Endothelial cell of umbilical vein (primary cell): Measurements from ENCODE around the gene PIGV. TPM values are rescaled to one million over a fixed set of nuclear protein-coding genes. Genes with fewer than 3 reads are reported as not detected.

ENCODE experiments used
- BruUV-seq: library from RNA; stranded (reverse); fragments of 400-500 nt; replicated peaks from 2 replicates; lab custom pipeline; 2021; lab: Mats Ljungman, UMichigan
- CTCF ChIA-PET: fragments of 300-600, 350-600 bp; sonication (Branson Sonifier 250); formaldehyde crosslinking; loops from one replicate; lab custom pipeline; 2021; ENCODE audit warnings: antibody characterized with exemption, inconsistent platforms; lab: Charles Lee
- POLR2A ChIA-PET: fragments of 300-600, 350-600 bp; sonication (Branson Sonifier 250); formaldehyde crosslinking; loops from one replicate; lab custom pipeline; 2021; ENCODE audit warnings: antibody characterized with exemption, inconsistent platforms; lab: Charles Lee
- DNase-seq: peaks from one replicate; pipeline ENCODE4 v3.0.0-alpha.2; 2011; ENCODE audit warnings: low read depth, low spot score
- FAIRE-seq: peaks from 2 replicates; lab custom pipeline; 2011; peaks lifted over from hg19 to GRCh38; lab: Jason Lieb, UNC
- H2AFZ ChIP-seq: 2 replicates; pipeline ENCODE4 v1.6.0; 2012; ENCODE audit warnings: low read depth, low read length, control low read depth, inconsistent platforms
- H3K27ac ChIP-seq: 2 replicates; pipeline ENCODE4 v1.5.1; 2011; ENCODE audit warnings: low read depth, mild to moderate bottlenecking, control low read depth, low read length, moderate library complexity; ENCODE audit not compliant: insufficient read depth
- H3K27me3 ChIP-seq, 2 experiments: 2 replicates each; pipeline versions ENCODE4 v1.6.0 to v1.6.1; 2011; ENCODE audit warnings: low read length in 2 of 2, mixed read lengths in 1 of 2; ENCODE audit not compliant: control insufficient read depth in 2 of 2, insufficient read depth in 2 of 2
- H3K36me3 ChIP-seq, 2 experiments: 2 replicates in 1 of 2; 3 replicates in 1 of 2; pipeline ENCODE4 v1.5.1; 2011; ENCODE audit warnings: low read length in 2 of 2, mild to moderate bottlenecking in 1 of 2, moderate library complexity in 1 of 2; ENCODE audit not compliant: control insufficient read depth in 2 of 2, insufficient read depth in 2 of 2; ENCODE audit errors: extremely low read depth in 1 of 2
- H3K4me1 ChIP-seq: 3 replicates; pipeline ENCODE4 v1.5.1; 2011; ENCODE audit warnings: mild to moderate bottlenecking, low read length; ENCODE audit not compliant: control insufficient read depth, insufficient read depth; ENCODE audit errors: extremely low read depth
- H3K4me2 ChIP-seq: 2 replicates; pipeline ENCODE4 v1.6.1; 2011; ENCODE audit warnings: low read length, control low read depth, mixed read lengths; ENCODE audit not compliant: insufficient read depth
- H3K4me3 ChIP-seq, 3 experiments: fragments of 200-600 bp in 1 of 3; sonication (generic), shearing (Covaris generic) in 1 of 3; replicated peaks in 1 of 3; 2 replicates each; pipeline ENCODE4 v1.5.1; 2011 to 2016; ENCODE audit warnings: control low read depth in 3 of 3, low read length in 3 of 3, mild to moderate bottlenecking in 2 of 3, inconsistent platforms in 1 of 3, low read depth in 1 of 3, moderate library complexity in 1 of 3; ENCODE audit not compliant: insufficient read depth in 1 of 3
- H3K79me2 ChIP-seq: 2 replicates; pipeline ENCODE4 v1.6.0; 2012; ENCODE audit warnings: low read length, inconsistent platforms; ENCODE audit not compliant: control insufficient read depth, insufficient read depth
- H3K9ac ChIP-seq: replicated peaks from 2 replicates; pipeline ENCODE3; 2011; ENCODE audit warnings: low read length, control low read depth; ENCODE audit not compliant: insufficient read depth; ENCODE audit errors: extremely low read depth
- H3K9me1 ChIP-seq: replicated peaks from 3 replicates; pipeline ENCODE4 v1.6.0; 2011; ENCODE audit warnings: mild to moderate bottlenecking, low read length; ENCODE audit not compliant: control insufficient read depth, insufficient read depth; ENCODE audit errors: extremely low read depth
- H3K9me3 ChIP-seq: replicated peaks from 2 replicates; pipeline ENCODE4 v1.5.1; 2012; ENCODE audit warnings: low read length, inconsistent platforms; ENCODE audit not compliant: control insufficient read depth, insufficient read depth
- H4K20me1 ChIP-seq: replicated peaks from 2 replicates; pipeline ENCODE3; 2011; ENCODE audit warnings: mild to moderate bottlenecking, low read length; ENCODE audit not compliant: control insufficient read depth, insufficient read depth; ENCODE audit errors: extremely low read depth
- CTCF ChIP-seq, 2 donors: IDR thresholded peaks; 1 replicate in 1 of 2; 2 replicates in 1 of 2; pipeline ENCODE4 v1.5.1; 2011; ENCODE audit warnings: low read length in 2 of 2, mild to moderate bottlenecking in 2 of 2, moderate library complexity in 2 of 2, control low read depth in 1 of 2, inconsistent platforms in 1 of 2, low read depth in 1 of 2; ENCODE audit not compliant: insufficient read depth in 1 of 2; ENCODE audit errors: extremely low read depth in 1 of 2
- EZH2 ChIP-seq: IDR thresholded peaks from 2 replicates; pipeline ENCODE4 v1.6.1; 2012; ENCODE audit warnings: borderline replicate concordance, low read depth, mild to moderate bottlenecking, moderate library complexity, low read length, inconsistent platforms; ENCODE audit not compliant: severe bottlenecking
- GATA2 ChIP-seq: IDR thresholded peaks from 2 replicates; pipeline ENCODE4 v1.7.0; 2011; ENCODE audit warnings: low read depth, mild to moderate bottlenecking, moderate library complexity, mixed read lengths, low read length; ENCODE audit not compliant: insufficient read length, insufficient read depth
- JUN ChIP-seq: IDR thresholded peaks from 2 replicates; pipeline ENCODE4 v1.6.1; 2011; ENCODE audit warnings: borderline replicate concordance, low read depth; ENCODE audit not compliant: insufficient read length, insufficient read depth
- MYC ChIP-seq: IDR thresholded peaks from one replicate; pipeline ENCODE4 v1.6.1; 2011; ENCODE audit warnings: mild to moderate bottlenecking, low read depth, low read length
- POLR2A ChIP-seq: IDR thresholded peaks from 2 replicates; pipeline ENCODE4 v1.6.1; 2012; ENCODE audit warnings: low read depth, mild to moderate bottlenecking, control low read depth, low read length
- POLR2AphosphoS5 ChIP-seq: IDR thresholded peaks from 2 replicates; pipeline ENCODE4 v1.6.1; 2012; ENCODE audit warnings: low read depth, mild to moderate bottlenecking, control low read depth, low read length, moderate library complexity; ENCODE audit not compliant: insufficient read depth
- dilution Hi-C: fragments of 300-500 bp; cut with MboI; formaldehyde crosslinking; loops from one replicate; pipeline ENCODE4 v1.15.0; 2019; ENCODE audit warnings: low sequenced_read_pairs; ENCODE audit not compliant: extremely low pct_ligation_motif_present
- intact Hi-C: fragments of 100-400 bp; cut with micrococcal nuclease; formaldehyde crosslinking; loops from one replicate; pipeline ENCODE4 v1.10.0; 2022
- polyA plus RNA-seq, 4 experiments: library from polyadenylated mRNA; depleted of rRNA in 3 of 4; stranded (reverse) in 3 of 4; unstranded in 1 of 4; fragments of >200 nt; gene quantifications; 2 replicates each; pipeline versions ENCODE4 v1.2.1 to v1.2.3, GENCODE V29; 2011 to 2012; ENCODE audit warnings: missing spikeins in 1 of 4
- total RNA-seq: library from RNA; stranded (reverse); gene quantifications from 2 replicates; pipeline ENCODE4 v1.2.3, GENCODE V29; 2021

Gene PIGV
- total and polyA plus RNA-seq, 2 donors (not counting 3 experiments of a cell fraction or from before 2014, with no cell fraction given), result 7.5 to 11.9 TPM

GRCh38 chr1:26824731-26825130, 37.0 kb downstream of the PIGV start:
- POLR2A ChIA-PET, result no interaction called here
- TF ChIP-seq JUN (no peak), CTCF (IDR thresholded peaks at IDR 0.05; ENCODE audit: extremely low read depth in 1 of 2, insufficient read depth in 1 of 2, low read depth in 1 of 2, low read length in 2 of 2) (no peak)
- no peak overlapping the region for H3K4me2 ChIP-seq
- no peaks in the 10 kb centered on the region for H3K9me3 ChIP-seq
- CTCF ChIA-PET, result interaction anchor here (1.0 to 2.2 kb wide), 3 partner anchors 15 to 286 kb away, joined by 3 to 13 read pairs (median 9); no protein-coding TSS in a partner anchor
- FAIRE-seq (peak; percentile 12), DNase-seq (no peak)
- intact Hi-C loops, result no loop called here
- H3K27ac ChIP-seq, result no peak overlapping the region
- H3K27me3 ChIP-seq, result no peaks in the 10 kb centered on the region
- H3K9me1 ChIP-seq, result no peaks in the 10 kb centered on the region
- H2AFZ ChIP-seq, result no peak overlapping the region
- H3K4me1 ChIP-seq, result peaks cover 11% of the 10 kb centered on the region
- no peak overlapping the region for H3K4me3 ChIP-seq
- no peaks in the 10 kb centered on the region for H3K36me3 ChIP-seq
- H4K20me1 ChIP-seq, result no peaks in the 10 kb centered on the region
- H3K79me2 ChIP-seq, result peaks cover 18% of the 10 kb centered on the region
- BruUV-seq, result no TSS peak
- H3K9ac ChIP-seq, result no peak overlapping the region
- dilution Hi-C loops, result no loop called here

DNA sequence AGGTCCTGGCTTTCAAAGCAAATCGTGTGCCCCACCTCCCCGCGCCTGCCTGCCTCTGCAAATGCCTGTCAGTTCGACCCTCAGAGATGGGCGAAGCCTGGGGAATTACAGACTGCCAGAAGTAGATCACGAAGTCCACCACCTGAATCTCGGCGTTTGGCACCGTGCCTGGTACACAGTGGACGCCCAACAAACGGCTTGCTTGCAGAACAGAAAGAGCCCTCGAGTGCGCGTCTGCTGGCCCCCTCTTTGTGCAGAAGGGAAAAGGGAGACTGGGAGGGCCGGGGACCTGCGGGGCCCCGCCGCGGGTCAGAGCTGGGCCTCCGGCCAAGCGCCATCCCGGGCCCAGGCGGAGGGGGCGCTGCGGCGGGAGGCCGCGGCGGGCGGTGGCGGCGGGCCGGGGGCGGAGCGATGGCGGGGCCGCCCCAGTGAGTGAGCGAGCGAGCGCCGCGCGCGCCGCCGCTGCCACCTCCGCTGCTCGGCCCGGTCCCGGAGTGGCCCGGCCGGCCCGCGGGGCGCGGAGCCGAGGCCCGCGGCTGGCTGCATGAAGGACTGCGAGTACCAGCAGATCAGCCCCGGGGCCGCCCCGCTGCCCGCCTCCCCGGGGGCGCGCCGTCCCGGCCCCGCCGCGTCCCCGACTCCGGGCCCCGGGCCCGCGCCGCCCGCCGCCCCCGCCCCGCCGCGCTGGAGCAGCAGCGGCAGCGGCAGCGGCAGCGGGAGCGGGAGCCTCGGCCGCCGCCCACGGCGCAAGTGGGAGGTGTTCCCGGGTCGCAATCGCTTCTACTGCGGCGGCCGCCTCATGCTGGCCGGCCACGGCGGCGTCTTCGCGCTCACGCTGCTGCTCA, 38.7 kb downstream of the PIGV start, which contains the start of gene ZDHHC18:
ZDHHC18 (plus strand) TSS at position 428 of the 845 bp plus-strand sequence; CDS start at position 545, 117 bp downstream.
- peak; percentile 21 for FAIRE-seq
- Histone ChIP-seq H3K36me3 (no peaks in the 10 kb centered on the region), H3K4me1 (peaks cover 11% of the 10 kb centered on the region), H3K27ac (no peak within 1 kb of the TSS), H3K79me2 (peaks cover 26% of the 10 kb centered on the region), H3K9me1 (no peaks in the 10 kb centered on the region), H3K4me2 (peak within 1 kb of the TSS; percentile 80), H4K20me1 (no peaks in the 10 kb centered on the region), H3K9ac (peak within 1 kb of the TSS; percentile 14), H3K4me3 (peak within 1 kb of the TSS; percentile 60 to 93 (median 73)), H2AFZ (peak within 1 kb of the TSS; percentile 96), H3K9me3 (no peaks in the 10 kb centered on the region), H3K27me3 (no peaks in the 10 kb centered on the region)
- ChIA-PET POLR2A (no interaction called here), CTCF (interaction anchor here (0.6 to 2.2 kb wide), 11 partner anchors 10 to 64 kb away, joined by 3 to 13 read pairs (median 4); partner anchors contain the start of gene GPN2)
- intact Hi-C loops (loop anchor here (1.0 kb wide), 1 partner anchor 165 kb away; no protein-coding TSS in a partner anchor), dilution Hi-C loops (no loop called here)
- peak; percentile 49 for DNase-seq
- BruUV-seq, result no TSS peak
- TF ChIP-seq GATA2, result no peak
- peak; percentile 37 to 47 for TF ChIP-seq CTCF (IDR thresholded peaks at IDR 0.05; ENCODE audit: extremely low read depth in 1 of 2, insufficient read depth in 1 of 2, low read depth in 1 of 2, low read length in 2 of 2)
- no peak for TF ChIP-seq EZH2
- peak; percentile 52 for TF ChIP-seq POLR2AphosphoS5
- TF ChIP-seq MYC, result no peak
- peak; percentile 72 for TF ChIP-seq POLR2A
